Urothelium cell line (cell line): ENCODE results near the gene PDE4D.

ENCODE experiments used
- DNase-seq: peaks from one replicate; pipeline ENCODE4 v3.0.0; 2011; ENCODE audit warnings: low spot score, mixed read lengths
- FAIRE-seq: peaks from 2 replicates; lab custom pipeline; 2011; peaks lifted over from hg19 to GRCh38; lab: Jason Lieb, UNC

The PDE4D gene

GRCh38 chr5:59174248-59174844 is 719.2 kb downstream of the PDE4D start:
- DNase-seq: peak; percentile 48
- FAIRE-seq: no peak

- DNase-seq (no peak), FAIRE-seq (no peak)
Measured at GRCh38 chr5:59173578-59173977, 719.9 kb downstream of the PDE4D start.

GRCh38 chr5:59171131-59171530 is 722.4 kb downstream of the PDE4D start:
- DNase-seq: no peak
- no peak for FAIRE-seq

GRCh38 chr5:59169768-59170150 is 723.8 kb downstream of the PDE4D start:
- no peak for FAIRE-seq
- DNase-seq: no peak

- DNase-seq: no peak
- no peak for FAIRE-seq
Measured at GRCh38 chr5:59169081-59169767, 724.3 kb downstream of the PDE4D start.

GRCh38 chr5:59168067-59168466 is 725.5 kb downstream of the PDE4D start:
- FAIRE-seq: no peak
- DNase-seq: no peak

- DNase-seq: no peak
- FAIRE-seq: no peak
Measured at GRCh38 chr5:59164041-59164830, 729.3 kb downstream of the PDE4D start.

- FAIRE-seq (no peak), DNase-seq (no peak)
Measured at GRCh38 chr5:59161221-59162105, 732.1 kb downstream of the PDE4D start.

GRCh38 chr5:59158637-59159391 is 734.7 kb downstream of the PDE4D start:
- no peak for DNase-seq
- no peak for FAIRE-seq

- DNase-seq (no peak), FAIRE-seq (no peak)
Measured at GRCh38 chr5:59158165-59158564, 735.4 kb downstream of the PDE4D start.

- DNase-seq: no peak
- no peak for FAIRE-seq
Measured at GRCh38 chr5:59157068-59157467, 736.5 kb downstream of the PDE4D start.

GRCh38 chr5:59152701-59153245 is 740.8 kb downstream of the PDE4D start:
- no peak for DNase-seq
- no peak for FAIRE-seq

GRCh38 chr5:59151162-59151889 is 742.2 kb downstream of the PDE4D start:
- FAIRE-seq: peak; percentile 27
- DNase-seq: no peak

- DNase-seq (no peak), FAIRE-seq (no peak)
Measured at GRCh38 chr5:59149827-59150226, 743.7 kb downstream of the PDE4D start.

- FAIRE-seq (no peak), DNase-seq (no peak)
Measured at GRCh38 chr5:59149271-59149670, 744.3 kb downstream of the PDE4D start.

GRCh38 chr5:59146729-59147128 is 746.8 kb downstream of the PDE4D start:
- FAIRE-seq (no peak), DNase-seq (no peak)

GRCh38 chr5:59143926-59144333 is 749.6 kb downstream of the PDE4D start:
- FAIRE-seq (no peak), DNase-seq (no peak)

GRCh38 chr5:59142927-59143326 is 750.6 kb downstream of the PDE4D start:
- DNase-seq (no peak), FAIRE-seq (no peak)

GRCh38 chr5:59142138-59142537 is 751.4 kb downstream of the PDE4D start:
- DNase-seq (no peak), FAIRE-seq (no peak)
